Measurements from ENCODE around the gene ACADVL. TPM values are rescaled to one million over a fixed set of nuclear protein-coding genes. Genes with fewer than 3 reads are reported as not detected.
"Not testable (repeated sequence)": the region's sequence is repeated elsewhere in the genome, so short reads cannot be mapped to it uniquely, and the experiment has no call there.

The ACADVL gene
- polyA plus RNA-seq, 1 of the 3 experiments (the other 2 are of a cell fraction), result 635 TPM

GRCh38 chr17:7178973-7179316 is 40.8 kb upstream of the ACADVL start:
- no peaks in the 10 kb centered on the region for H3K9me3 ChIP-seq
- no peak overlapping the region for H3K27ac ChIP-seq (ENCODE audit: low read depth in 2 of 2, low read length in 1 of 2)
- H3K36me3 ChIP-seq (replicated peaks in 1 of 2; ENCODE audit: control insufficient read depth in 1 of 2, insufficient read depth in 2 of 2, low read length in 1 of 2), result no peaks in the 10 kb centered on the region
- no peak overlapping the region for H3K4me2 ChIP-seq
- H3K9me2 ChIP-seq, result no peaks in the 10 kb centered on the region
- peaks cover 0 to 11% of the 10 kb centered on the region in 2 experiments; a peak in 1 of 4 replicates for H3K4me1 ChIP-seq (ENCODE audit: control insufficient read depth in 1 of 2, insufficient read depth in 2 of 2, low read depth in 1 of 2, low read length in 1 of 2)
- H3K79me2 ChIP-seq (ENCODE audit: insufficient read depth), result no peaks in the 10 kb centered on the region
- H3F3A ChIP-seq (replicated peaks; ENCODE audit: insufficient read depth), result peaks cover 3% of the 10 kb centered on the region
- no peaks in the 10 kb centered on the region for H4K20me1 ChIP-seq (ENCODE audit: insufficient read depth)
- no peak for TF ChIP-seq FOXJ3 (CRISPR knock-in tag; IDR thresholded peaks at IDR 0.05)
- TF ChIP-seq CHD2 (IDR thresholded peaks at IDR 0.05; ENCODE audit: low read length, partially characterized antibody), result no peak
- no peak for TF ChIP-seq IRF3 (IDR thresholded peaks at IDR 0.05; ENCODE audit: low read depth, low read length)
- TF ChIP-seq REST (IDR thresholded peaks at IDR 0.05; ENCODE audit: low read depth, low read length), result no peak
- TF ChIP-seq TEAD4 (IDR thresholded peaks at IDR 0.05; ENCODE audit: borderline replicate concordance, insufficient read depth), result no peak
- TF ChIP-seq YY1 (IDR thresholded peaks at IDR 0.05; ENCODE audit: low read depth), result no peak
- H3K27me3 ChIP-seq (ENCODE audit: insufficient read depth), result no peaks in the 10 kb centered on the region
- DNase-seq, result no peak
- ChIA-PET CTCF (interaction anchor here (1.0 to 12.9 kb wide), 6 partner anchors 24 to 130 kb away, joined by 4 to 217 read pairs (median 14); partner anchors contain the start of gene SLC16A11), POLR2A (interaction anchor here (0.6 kb wide), 1 partner anchor 18 kb away, joined by 3 read pairs; no protein-coding TSS in a partner anchor)
- H3K4me3 ChIP-seq (ENCODE audit: low read depth in 2 of 2, low read length in 1 of 2), result no peak overlapping the region
- H2AFZ ChIP-seq (ENCODE audit: low read depth), result no peak overlapping the region
- no peak overlapping the region for H3K9ac ChIP-seq
- 94% methylated on average over 11 of the region's 11 CpGs for WGBS (ENCODE audit: low lambda C conversion rate)

GRCh38 chr17:7179317-7180254 is 40.2 kb upstream of the ACADVL start, which contains the start of gene ASGR1:
Gene ASGR1 (minus strand): TSS chr17:7179370. CDS start chr17:7178563, 807 bp downstream.
- WGBS (ENCODE audit: low lambda C conversion rate), result 64% methylated on average over 18 of the region's 20 CpGs
- Histone ChIP-seq H3K4me3 (ENCODE audit: low read depth in 2 of 2, low read length in 1 of 2) (peak within 1 kb of the TSS in 1 of 2 experiments; percentile 38; a peak in 1 of 4 replicates), H3K9ac (no peak within 1 kb of the TSS)

GRCh38 chr17:7182101-7182500 is 37.6 kb upstream of the ACADVL start:
- 80% methylated on average over 2 of the region's 2 CpGs for WGBS (ENCODE audit: low lambda C conversion rate)
- H3F3A ChIP-seq (replicated peaks; ENCODE audit: insufficient read depth); DNase-seq; H4K20me1 ChIP-seq (ENCODE audit: insufficient read depth); H3K9me2 ChIP-seq; H3K9me3 ChIP-seq; H3K9ac ChIP-seq; H3K4me2 ChIP-seq; H2AFZ ChIP-seq (ENCODE audit: low read depth); H3K27me3 ChIP-seq (ENCODE audit: insufficient read depth); H3K27ac ChIP-seq (ENCODE audit: low read depth in 2 of 2, low read length in 1 of 2); H3K4me3 ChIP-seq (ENCODE audit: low read depth in 2 of 2, low read length in 1 of 2); H3K36me3 ChIP-seq (replicated peaks in 1 of 2; ENCODE audit: control insufficient read depth in 1 of 2, insufficient read depth in 2 of 2, low read length in 1 of 2); H3K79me2 ChIP-seq (ENCODE audit: insufficient read depth); POLR2A ChIA-PET: not testable (repeated sequence)
- CTCF ChIA-PET, result interaction anchor here (1.0 to 12.9 kb wide), 4 partner anchors 32 to 133 kb away, joined by 3 to 217 read pairs (median 3); partner anchors contain the start of gene SLC16A11
- peaks cover 0 to 11% of the 10 kb centered on the region in 2 experiments; a peak in 1 of 4 replicates for H3K4me1 ChIP-seq (ENCODE audit: control insufficient read depth in 1 of 2, insufficient read depth in 2 of 2, low read depth in 1 of 2, low read length in 1 of 2)

More at GRCh38 chr17:7179317-7180254, 40.2 kb upstream of the ACADVL start, which contains the start of gene ASGR1:
- Histone ChIP-seq H3K79me2 (ENCODE audit: insufficient read depth) (no peaks in the 10 kb centered on the region), H2AFZ (ENCODE audit: low read depth) (no peak within 1 kb of the TSS), H3K36me3 (replicated peaks in 1 of 2; ENCODE audit: control insufficient read depth in 1 of 2, insufficient read depth in 2 of 2, low read length in 1 of 2) (no peaks in the 10 kb centered on the region), H3K27me3 (ENCODE audit: insufficient read depth) (no peaks in the 10 kb centered on the region), H3F3A (replicated peaks; ENCODE audit: insufficient read depth) (peaks cover 3% of the 10 kb centered on the region), H3K27ac (ENCODE audit: low read depth in 2 of 2, low read length in 1 of 2) (no peak within 1 kb of the TSS), H3K4me1 (ENCODE audit: control insufficient read depth in 1 of 2, insufficient read depth in 2 of 2, low read depth in 1 of 2, low read length in 1 of 2) (peaks cover 0 to 13% of the 10 kb centered on the region in 2 experiments; a peak in 1 of 4 replicates), H3K9me3 (no peaks in the 10 kb centered on the region), H4K20me1 (ENCODE audit: insufficient read depth) (no peaks in the 10 kb centered on the region), H3K9me2 (no peaks in the 10 kb centered on the region), H3K4me2 (peak within 1 kb of the TSS; percentile 93)
- TF ChIP-seq SMC3 (IDR thresholded peaks at IDR 0.05; ENCODE audit: low read depth, low read length) (no peak), TAF1 (IDR thresholded peaks at IDR 0.05; ENCODE audit: borderline replicate concordance, low read depth, low read length) (no peak), FOXJ3 (CRISPR knock-in tag; IDR thresholded peaks at IDR 0.05) (no peak), EZH2phosphoT487 (IDR thresholded peaks at IDR 0.05; ENCODE audit: borderline replicate concordance, low read depth) (no peak), TEAD4 (IDR thresholded peaks at IDR 0.05; ENCODE audit: borderline replicate concordance, insufficient read depth) (no peak), MAX (IDR thresholded peaks at IDR 0.05; ENCODE audit: low read depth) (no peak), CHD2 (IDR thresholded peaks at IDR 0.05; ENCODE audit: low read length, partially characterized antibody) (no peak)
- POLR2A ChIA-PET, result interaction anchor here (0.6 kb wide), 1 partner anchor 64 kb away, joined by 5 read pairs; no protein-coding TSS in a partner anchor
- no peak for DNase-seq
- CTCF ChIA-PET, result interaction anchor here (1.0 to 12.9 kb wide), 6 partner anchors 24 to 131 kb away, joined by 3 to 217 read pairs (median 10); partner anchors contain the start of gene SLC16A11
